ENCODE data around the gene IL18BP.

The IL18BP gene

GRCh38 chr11:71998649-71999310 is at the start of gene IL18BP:
Gene IL18BP, plus strand, starts transcription at chr11:71998909. Its CDS starts 1,076 bp downstream, at chr11:71999985.
- H3K27me3 ChIP-seq (ENCODE audit: control insufficient read depth, insufficient read depth, low read length): no peaks in the 10 kb centered on the region
- H3K9me3 ChIP-seq (ENCODE audit: control insufficient read depth, insufficient read depth, low read length): no peaks in the 10 kb centered on the region
- no peaks in the 10 kb centered on the region for H3K4me1 ChIP-seq (ENCODE audit: control insufficient read depth, insufficient read depth, low read length)
- peaks cover 39% of the 10 kb centered on the region for H3K36me3 ChIP-seq (ENCODE audit: control insufficient read depth, insufficient read depth, low read length)
- H3K4me3 ChIP-seq (ENCODE audit: low read depth, low read length): no peak within 1 kb of the TSS
- H3K27ac ChIP-seq (ENCODE audit: low read depth, low read length): no peak within 1 kb of the TSS
- no peak within 1 kb of the TSS for H3K9ac ChIP-seq (ENCODE audit: low read depth, low read length)

- H3K9ac ChIP-seq (ENCODE audit: low read depth, low read length): no peak overlapping the region
- no peaks in the 10 kb centered on the region for H3K9me3 ChIP-seq (ENCODE audit: control insufficient read depth, insufficient read depth, low read length)
- no peaks in the 10 kb centered on the region for H3K27me3 ChIP-seq (ENCODE audit: control insufficient read depth, insufficient read depth, low read length)
- H3K36me3 ChIP-seq (ENCODE audit: control insufficient read depth, insufficient read depth, low read length): peaks cover 5% of the 10 kb centered on the region; the same call in 1 of the 2 replicates
- H3K4me3 ChIP-seq (ENCODE audit: low read depth, low read length): no peak overlapping the region
- no peak overlapping the region for H3K27ac ChIP-seq (ENCODE audit: low read depth, low read length)
- H3K4me1 ChIP-seq (ENCODE audit: control insufficient read depth, insufficient read depth, low read length): no peaks in the 10 kb centered on the region
These were observed 49.7 kb upstream of the IL18BP start for GRCh38 chr11:71949034-71949433.

GRCh38 chr11:71951741-71952310 is 46.9 kb upstream of the IL18BP start:
- Histone ChIP-seq H3K4me3 (ENCODE audit: low read depth, low read length) (no peak overlapping the region), H3K27ac (ENCODE audit: low read depth, low read length) (no peak overlapping the region), H3K36me3 (ENCODE audit: control insufficient read depth, insufficient read depth, low read length) (no peaks in the 10 kb centered on the region), H3K27me3 (ENCODE audit: control insufficient read depth, insufficient read depth, low read length) (no peaks in the 10 kb centered on the region), H3K4me1 (ENCODE audit: control insufficient read depth, insufficient read depth, low read length) (no peaks in the 10 kb centered on the region), H3K9ac (ENCODE audit: low read depth, low read length) (no peak overlapping the region), H3K9me3 (ENCODE audit: control insufficient read depth, insufficient read depth, low read length) (no peaks in the 10 kb centered on the region)

GRCh38 chr11:71955898-71956456 is 42.7 kb upstream of the IL18BP start:
- Histone ChIP-seq H3K4me1 (ENCODE audit: control insufficient read depth, insufficient read depth, low read length) (no peaks in the 10 kb centered on the region), H3K27ac (ENCODE audit: low read depth, low read length) (no peak overlapping the region), H3K4me3 (ENCODE audit: low read depth, low read length) (no peak overlapping the region), H3K9ac (ENCODE audit: low read depth, low read length) (no peak overlapping the region), H3K9me3 (ENCODE audit: control insufficient read depth, insufficient read depth, low read length) (no peaks in the 10 kb centered on the region), H3K36me3 (ENCODE audit: control insufficient read depth, insufficient read depth, low read length) (peaks cover 11% of the 10 kb centered on the region), H3K27me3 (ENCODE audit: control insufficient read depth, insufficient read depth, low read length) (no peaks in the 10 kb centered on the region)

GRCh38 chr11:71962428-71963038 is 36.2 kb upstream of the IL18BP start:
- Histone ChIP-seq H3K9ac (ENCODE audit: low read depth, low read length) (no peak overlapping the region), H3K9me3 (ENCODE audit: control insufficient read depth, insufficient read depth, low read length) (no peaks in the 10 kb centered on the region), H3K4me3 (ENCODE audit: low read depth, low read length) (no peak overlapping the region), H3K4me1 (ENCODE audit: control insufficient read depth, insufficient read depth, low read length) (no peaks in the 10 kb centered on the region), H3K27me3 (ENCODE audit: control insufficient read depth, insufficient read depth, low read length) (no peaks in the 10 kb centered on the region), H3K36me3 (ENCODE audit: control insufficient read depth, insufficient read depth, low read length) (peaks cover 33% of the 10 kb centered on the region), H3K27ac (ENCODE audit: low read depth, low read length) (no peak overlapping the region)

GRCh38 chr11:71963468-71963867 is 35.2 kb upstream of the IL18BP start:
- no peaks in the 10 kb centered on the region for H3K9me3 ChIP-seq (ENCODE audit: control insufficient read depth, insufficient read depth, low read length)
- H3K36me3 ChIP-seq (ENCODE audit: control insufficient read depth, insufficient read depth, low read length): peaks cover 36% of the 10 kb centered on the region
- no peak overlapping the region for H3K27ac ChIP-seq (ENCODE audit: low read depth, low read length)
- H3K9ac ChIP-seq (ENCODE audit: low read depth, low read length): no peak overlapping the region
- no peaks in the 10 kb centered on the region for H3K4me1 ChIP-seq (ENCODE audit: control insufficient read depth, insufficient read depth, low read length)
- no peaks in the 10 kb centered on the region for H3K27me3 ChIP-seq (ENCODE audit: control insufficient read depth, insufficient read depth, low read length)
- no peak overlapping the region for H3K4me3 ChIP-seq (ENCODE audit: low read depth, low read length)

GRCh38 chr11:71964641-71965040 is 34.1 kb upstream of the IL18BP start:
- Histone ChIP-seq H3K9ac (ENCODE audit: low read depth, low read length) (no peak overlapping the region), H3K27me3 (ENCODE audit: control insufficient read depth, insufficient read depth, low read length) (no peaks in the 10 kb centered on the region), H3K27ac (ENCODE audit: low read depth, low read length) (no peak overlapping the region), H3K4me1 (ENCODE audit: control insufficient read depth, insufficient read depth, low read length) (no peaks in the 10 kb centered on the region), H3K4me3 (ENCODE audit: low read depth, low read length) (no peak overlapping the region), H3K9me3 (ENCODE audit: control insufficient read depth, insufficient read depth, low read length) (no peaks in the 10 kb centered on the region), H3K36me3 (ENCODE audit: control insufficient read depth, insufficient read depth, low read length) (peaks cover 41% of the 10 kb centered on the region)

- H3K27me3 ChIP-seq (ENCODE audit: control insufficient read depth, insufficient read depth, low read length): no peaks in the 10 kb centered on the region
- H3K4me1 ChIP-seq (ENCODE audit: control insufficient read depth, insufficient read depth, low read length): no peaks in the 10 kb centered on the region
- H3K9me3 ChIP-seq (ENCODE audit: control insufficient read depth, insufficient read depth, low read length): no peaks in the 10 kb centered on the region
- no peak overlapping the region for H3K27ac ChIP-seq (ENCODE audit: low read depth, low read length)
- H3K36me3 ChIP-seq (ENCODE audit: control insufficient read depth, insufficient read depth, low read length): peaks cover 49% of the 10 kb centered on the region
- no peak overlapping the region for H3K9ac ChIP-seq (ENCODE audit: low read depth, low read length)
- no peak overlapping the region for H3K4me3 ChIP-seq (ENCODE audit: low read depth, low read length)
These were observed 27.0 kb upstream of the IL18BP start for GRCh38 chr11:71971680-71972079.

GRCh38 chr11:71976551-71976950 is 22.2 kb upstream of the IL18BP start:
- Histone ChIP-seq H3K4me1 (ENCODE audit: control insufficient read depth, insufficient read depth, low read length) (no peaks in the 10 kb centered on the region), H3K4me3 (ENCODE audit: low read depth, low read length) (no peak overlapping the region), H3K9me3 (ENCODE audit: control insufficient read depth, insufficient read depth, low read length) (no peaks in the 10 kb centered on the region), H3K36me3 (ENCODE audit: control insufficient read depth, insufficient read depth, low read length) (peaks cover 44% of the 10 kb centered on the region), H3K9ac (ENCODE audit: low read depth, low read length) (no peak overlapping the region), H3K27ac (ENCODE audit: low read depth, low read length) (no peak overlapping the region), H3K27me3 (ENCODE audit: control insufficient read depth, insufficient read depth, low read length) (no peaks in the 10 kb centered on the region)

- Histone ChIP-seq H3K9me3 (ENCODE audit: control insufficient read depth, insufficient read depth, low read length) (no peaks in the 10 kb centered on the region), H3K9ac (ENCODE audit: low read depth, low read length) (no peak overlapping the region), H3K36me3 (ENCODE audit: control insufficient read depth, insufficient read depth, low read length) (peaks cover 39% of the 10 kb centered on the region), H3K27me3 (ENCODE audit: control insufficient read depth, insufficient read depth, low read length) (no peaks in the 10 kb centered on the region), H3K4me1 (ENCODE audit: control insufficient read depth, insufficient read depth, low read length) (no peaks in the 10 kb centered on the region), H3K4me3 (ENCODE audit: low read depth, low read length) (no peak overlapping the region), H3K27ac (ENCODE audit: low read depth, low read length) (no peak overlapping the region)
These were observed 21.6 kb upstream of the IL18BP start for GRCh38 chr11:71977090-71977489.
